Stomach (tissue), 9 donors: ENCODE measurements around the gene ITPR2. TPM values are rescaled to one million over a fixed set of nuclear protein-coding genes. Genes with fewer than 3 reads are reported as not detected.

Experiments used
- DNase-seq, 2 donors: peaks; one replicate each; pipeline versions ENCODE4 v3.0.0 to v3.0.0-alpha.2; 2013 to 2019
- H3K27ac ChIP-seq, 5 donors: fragments of 200-600 bp in 4 of 5; sonication (generic) in 4 of 5; one replicate each; pipeline ENCODE4 v1.5.1; 2013 to 2019; ENCODE audit warnings: mild to moderate bottlenecking in 1 of 5, moderate library complexity in 1 of 5
- H3K27me3 ChIP-seq, 3 donors: fragments of 200-600 bp; sonication (generic); one replicate each; pipeline ENCODE4 v1.5.1; 2017 to 2019; ENCODE audit warnings: mixed run types in 1 of 3
- H3K36me3 ChIP-seq, 4 donors: fragments of 200-600 bp; sonication (generic); 1 replicate in 3 of 4; 2 replicates in 1 of 4; pipeline ENCODE4 v1.5.1; 2016 to 2019
- H3K4me1 ChIP-seq, 4 donors: fragments of 200-600 bp; sonication (generic); one replicate each; pipeline ENCODE4 v1.5.1; 2016 to 2019
- H3K4me3 ChIP-seq, 4 donors: fragments of 200-600 bp; sonication (generic) in 3 of 4; one replicate each; pipeline ENCODE4 v1.5.1; 2016 to 2019; ENCODE audit warnings: mild to moderate bottlenecking in 1 of 4
- H3K9me3 ChIP-seq, 4 donors: fragments of 200-600 bp; sonication (generic); one replicate each; pipeline ENCODE4 v1.5.1; 2016 to 2019
- CTCF ChIP-seq, 7 experiments: fragments of 450-650 bp in 4 of 7; fragments of 200-600 bp in 3 of 7; sonication (generic) in 3 of 7; IDR thresholded peaks; one replicate each; pipeline ENCODE4 v1.5.1; 2016 to 2019; ENCODE audit warnings: antibody characterized with exemption in 7 of 7, control low read depth in 2 of 7, mild to moderate bottlenecking in 1 of 7
- EP300 ChIP-seq: sonication (generic); formaldehyde crosslinking; IDR thresholded peaks from one replicate; pipeline ENCODE4 v1.6.1; 2017; ENCODE audit warnings: antibody characterized with exemption
- POLR2A ChIP-seq, 4 donors: fragments of 450-650 bp; IDR thresholded peaks; one replicate each; pipeline ENCODE4 v1.6.1; 2016; ENCODE audit warnings: antibody characterized with exemption in 4 of 4, control low read depth in 2 of 4, mild to moderate bottlenecking in 1 of 4, moderate library complexity in 1 of 4
- POLR2AphosphoS5 ChIP-seq, 3 donors: sonication (generic); formaldehyde crosslinking; IDR thresholded peaks; one replicate each; pipeline ENCODE4 v1.6.1; 2016; ENCODE audit warnings: antibody characterized with exemption in 3 of 3
- WGBS, 5 donors: extraction: QIAGEN DNeasy Blood & Tissue Kit in 3 of 5; methylation state at CpG; one replicate each; pipeline versions ENCODE4 v1.1.5 to v1.1.7; 2013 to 2018; 5-methylcytosine and 5-hydroxymethylcytosine counted together
- intact Hi-C: fragments of 100-400 bp; cut with DNase I; formaldehyde crosslinking; loops from one replicate; pipeline ENCODE4 v1.15.1; 2023; ENCODE audit warnings: low total_unique reads
- polyA plus RNA-seq, 3 donors: library from polyadenylated mRNA; stranded (reverse); fragments of 200-250 nt; gene quantifications; one replicate each; pipeline ENCODE4 v1.2.3, GENCODE V29; 2013
- total RNA-seq, 5 donors: library from RNA; depleted of rRNA; stranded (reverse); fragments of >200 nt; gene quantifications; one replicate each; pipeline versions ENCODE4 v1.1.0 to v1.2.3, GENCODE V29; 2014 to 2016
- donor health status: healthy with polysubstance abuse.
- donor health status: Bipolar disorder and iron deficiency.
- donor health status: healthy.

The ITPR2 gene
- total and polyA plus RNA-seq, 8 donors, result 1.4 to 172 (median 23.4) TPM

DNA sequence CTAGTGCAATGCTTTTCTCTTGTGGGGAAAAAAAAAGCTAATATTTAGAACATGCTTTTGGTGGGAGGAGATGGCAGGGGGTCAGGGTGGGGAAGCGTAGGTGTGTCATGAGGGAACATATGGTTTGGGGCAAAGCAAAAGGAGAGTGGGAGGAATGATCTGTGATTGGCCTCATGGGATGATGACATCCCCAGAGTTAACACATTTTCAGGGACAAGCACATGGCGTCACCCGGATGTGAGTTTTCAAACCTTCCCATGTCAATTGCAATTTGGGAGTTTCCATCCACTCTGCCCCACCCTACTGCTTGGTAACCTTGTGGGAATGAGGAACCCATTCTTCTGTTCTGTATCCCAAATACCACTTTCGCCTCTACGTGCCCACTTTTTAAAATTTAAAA lies 473.4 kb downstream of the ITPR2 start:
- no peaks in the 10 kb centered on the region for H3K27me3 ChIP-seq
- no peaks in the 10 kb centered on the region for H3K36me3 ChIP-seq
- no peak for TF ChIP-seq POLR2AphosphoS5 (IDR thresholded peaks at IDR 0.05)
- no peak for TF ChIP-seq CTCF (IDR thresholded peaks at IDR 0.05)
- TF ChIP-seq EP300, result no peak
- no peak for TF ChIP-seq POLR2A (IDR thresholded peaks at IDR 0.05)
- intact Hi-C loops, result no loop called here
- DNase-seq, result no peak
- 94 to 98% (median 95%) methylated on average over 5 of the region's 5 CpGs for WGBS, 5 donors
- H3K4me1 ChIP-seq, result no peaks in the 10 kb centered on the region
- H3K27ac ChIP-seq, result no peak overlapping the region
- no peak overlapping the region for H3K4me3 ChIP-seq
- H3K9me3 ChIP-seq, result no peaks in the 10 kb centered on the region

DNA sequence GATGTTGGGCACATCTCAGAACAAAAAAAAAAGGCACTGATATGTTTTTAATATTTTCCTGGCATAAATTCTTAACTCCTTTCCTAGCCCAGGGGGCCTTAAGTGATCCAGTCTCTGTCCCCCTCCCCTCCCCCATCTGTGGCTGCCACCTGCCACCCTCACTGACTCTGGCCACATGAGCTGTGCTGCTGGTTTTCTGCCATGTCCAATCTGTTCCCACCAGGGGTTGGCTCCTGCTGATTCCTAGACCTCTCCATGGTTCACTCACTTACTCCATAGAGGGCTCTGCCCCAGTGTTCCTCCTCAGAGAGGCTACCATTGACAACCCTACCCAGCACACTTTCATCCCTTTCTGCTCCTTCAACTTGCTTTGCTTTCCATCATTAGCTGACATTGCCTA lies 474.3 kb downstream of the ITPR2 start:
- TF ChIP-seq EP300 (no peak), CTCF (IDR thresholded peaks at IDR 0.05) (no peak), POLR2A (IDR thresholded peaks at IDR 0.05) (no peak), POLR2AphosphoS5 (IDR thresholded peaks at IDR 0.05) (no peak)
- Histone ChIP-seq H3K27me3 (no peaks in the 10 kb centered on the region), H3K4me1 (no peaks in the 10 kb centered on the region), H3K4me3 (no peak overlapping the region), H3K36me3 (no peaks in the 10 kb centered on the region), H3K27ac (no peak overlapping the region), H3K9me3 (no peaks in the 10 kb centered on the region)
- intact Hi-C loops, result no loop called here
- no peak for DNase-seq

DNA sequence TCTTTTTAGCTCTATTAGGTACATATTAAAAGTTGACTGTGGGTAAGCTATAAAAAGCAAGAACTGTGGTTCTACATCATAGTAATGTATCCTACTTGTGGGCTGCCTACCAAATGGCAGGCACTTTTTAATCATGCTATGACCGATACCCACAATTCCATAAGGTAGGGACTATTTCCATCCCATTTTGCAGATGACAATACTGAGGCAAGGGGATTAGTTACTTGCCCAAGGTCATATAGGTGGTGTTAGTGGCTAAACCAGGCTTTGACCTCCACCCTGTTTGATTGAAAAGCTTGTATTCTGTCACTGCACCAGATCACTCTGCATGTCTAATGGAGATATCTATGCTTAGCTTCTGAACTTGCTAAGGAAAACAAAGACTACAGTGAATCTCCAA lies 485.7 kb downstream of the ITPR2 start:
- no peak for DNase-seq
- Histone ChIP-seq H3K4me3 (no peak overlapping the region), H3K9me3 (no peaks in the 10 kb centered on the region), H3K36me3 (no peaks in the 10 kb centered on the region), H3K27ac (no peak overlapping the region), H3K4me1 (no peaks in the 10 kb centered on the region), H3K27me3 (no peaks in the 10 kb centered on the region)
- WGBS, 5 donors, result 95 to 100% (median 98%) methylated on average over 1 of the region's 1 CpG
- TF ChIP-seq POLR2AphosphoS5 (IDR thresholded peaks at IDR 0.05), result no peak
- TF ChIP-seq EP300, result no peak
- no peak for TF ChIP-seq POLR2A (IDR thresholded peaks at IDR 0.05)
- TF ChIP-seq CTCF (IDR thresholded peaks at IDR 0.05), result no peak
- intact Hi-C loops, result no loop called here

DNA sequence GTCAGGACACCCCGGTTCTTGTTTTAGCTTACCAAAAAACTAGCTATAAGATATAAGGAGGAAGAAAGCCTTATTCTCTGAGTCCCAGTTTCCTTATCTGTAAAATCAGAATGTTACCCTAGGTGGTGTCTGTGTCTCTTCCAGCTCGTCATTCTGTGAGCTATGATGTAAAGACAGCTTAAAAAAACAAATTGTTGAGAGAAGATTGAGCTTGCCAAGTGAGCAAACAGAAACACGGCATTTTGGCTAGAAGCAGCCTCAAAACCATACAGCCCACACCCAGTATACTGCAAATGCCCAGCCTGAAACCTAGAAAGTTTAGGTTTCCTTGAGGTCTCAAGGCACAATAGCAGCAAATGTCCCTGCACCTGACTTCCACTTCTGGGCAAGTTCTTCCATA lies 486.3 kb downstream of the ITPR2 start:
- Histone ChIP-seq H3K4me3 (no peak overlapping the region), H3K4me1 (no peaks in the 10 kb centered on the region), H3K27ac (no peak overlapping the region), H3K9me3 (no peaks in the 10 kb centered on the region), H3K27me3 (no peaks in the 10 kb centered on the region), H3K36me3 (no peaks in the 10 kb centered on the region)
- DNase-seq, result peak in 1 of 2 donors; percentile 16
- intact Hi-C loops, result no loop called here
- TF ChIP-seq EP300 (no peak), POLR2AphosphoS5 (IDR thresholded peaks at IDR 0.05) (no peak), CTCF (IDR thresholded peaks at IDR 0.05) (no peak), POLR2A (IDR thresholded peaks at IDR 0.05) (no peak)
- WGBS, 5 donors, result 35 to 49% (median 42%) methylated on average over 3 of the region's 3 CpGs
